HPDE6-E6E7 (cell line): Measurements from ENCODE around the gene TGM5.

Experiments used
- DNase-seq: peaks from one replicate; pipeline ENCODE4 v3.0.0; 2011; ENCODE audit warnings: missing footprints; ENCODE audit errors: extremely low spot score

The TGM5 gene

GRCh38 chr15:43196760-43197548 is 69.8 kb downstream of the TGM5 start:
- no peak for DNase-seq

GRCh38 chr15:43194795-43195194 is 71.9 kb downstream of the TGM5 start:
- DNase-seq, result no peak

- DNase-seq, result no peak
Measured at GRCh38 chr15:43193710-43194109, 73.0 kb downstream of the TGM5 start.

GRCh38 chr15:43190178-43190577 is 76.5 kb downstream of the TGM5 start:
- no peak for DNase-seq

GRCh38 chr15:43189296-43189695 is 77.4 kb downstream of the TGM5 start:
- no peak for DNase-seq

- DNase-seq, result no peak
Measured at GRCh38 chr15:43187544-43188155, 79.1 kb downstream of the TGM5 start.

- peak; percentile 26 for DNase-seq
Measured at GRCh38 chr15:43186003-43186353, 80.8 kb downstream of the TGM5 start.

- DNase-seq, result peak; percentile 89
Measured at GRCh38 chr15:43185157-43186002, 81.3 kb downstream of the TGM5 start, which contains the start of gene CCNDBP1. TSS of gene CCNDBP1 (plus strand) at chr15:43185403. CDS start at chr15:43185499, 96 bp downstream.

- DNase-seq, result no peak
Measured at GRCh38 chr15:43184407-43185124, 82.2 kb downstream of the TGM5 start.

- DNase-seq, result no peak
Measured at GRCh38 chr15:43183270-43183669, 83.5 kb downstream of the TGM5 start.
